Activated naive CD4-positive, alpha-beta T cell treated with anti-CD3 and anti-CD28 coated beads, Interleukin-2, amount 50 U/mL, for 72 hours (primary cell): ENCODE results near the gene PRKN. TPM values are rescaled to one million over a fixed set of nuclear protein-coding genes. Genes with fewer than 3 reads are reported as not detected.

Experiments
- ATAC-seq, 2 donors: fragments of 150-1000 bp; cut with Tn5 transposase; 2 replicates each; pipeline ENCODE4 v1.10.0; 2021; ENCODE audit warnings: mild to moderate bottlenecking in 2 of 2, moderate library complexity in 2 of 2
- DNase-seq, 2 donors: peaks; one replicate each; pipeline ENCODE4 v3.0.0; 2021 to 2022; ENCODE audit warnings: low spot score in 2 of 2
- H3K27ac Mint-ChIP-seq, 2 donors: one replicate each; pipeline ENCODE4 v1.8.0; 2022; ENCODE audit warnings: mild to moderate bottlenecking in 2 of 2, mixed read lengths in 2 of 2
- H3K36me3 Mint-ChIP-seq, 2 donors: one replicate each; pipeline ENCODE4 v1.8.0; 2022; ENCODE audit warnings: mixed read lengths in 2 of 2
- H3K9me3 Mint-ChIP-seq, 2 donors: one replicate each; pipeline ENCODE4 v1.8.0; 2022; ENCODE audit warnings: mixed read lengths in 2 of 2
- total RNA-seq, 2 donors: library from RNA; stranded (reverse); gene quantifications; one replicate each; pipeline ENCODE4 v1.2.3, GENCODE V29; 2022

Gene PRKN
- total RNA-seq, 2 donors from 2014 or later = 0.57 to 4.1 TPM

DNA sequence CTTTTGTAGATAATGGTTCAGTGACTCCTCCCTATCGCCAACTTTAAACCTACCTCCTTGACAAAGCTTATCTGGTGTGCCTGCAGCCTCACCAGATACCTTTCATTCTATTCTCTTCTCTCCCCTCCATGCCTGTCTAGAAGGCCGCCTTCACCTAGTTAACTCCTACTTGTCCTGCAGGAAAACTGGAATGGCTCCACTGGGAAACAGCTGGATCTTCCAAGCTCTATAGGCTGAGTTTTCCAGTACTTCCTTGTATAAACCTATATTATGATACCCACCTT lies 6.2 kb downstream of the PRKN start:
- peaks cover 6 to 7% of the 10 kb centered on the region in 2 donors for H3K36me3 Mint-ChIP-seq
- peaks cover 3 to 4% of the 10 kb centered on the region in 2 donors for H3K9me3 Mint-ChIP-seq
- ATAC-seq (no peak), DNase-seq (no peak)
- no peak overlapping the region for H3K27ac Mint-ChIP-seq

- H3K36me3 Mint-ChIP-seq = peaks cover 6 to 7% of the 10 kb centered on the region in 2 donors
- DNase-seq = no peak
- no peak overlapping the region for H3K27ac Mint-ChIP-seq
- no peak for ATAC-seq
- peaks cover 3 to 4% of the 10 kb centered on the region in 2 donors for H3K9me3 Mint-ChIP-seq
These were observed 8.0 kb downstream of the PRKN start for GRCh38 chr6:162719528-162719927.

DNA sequence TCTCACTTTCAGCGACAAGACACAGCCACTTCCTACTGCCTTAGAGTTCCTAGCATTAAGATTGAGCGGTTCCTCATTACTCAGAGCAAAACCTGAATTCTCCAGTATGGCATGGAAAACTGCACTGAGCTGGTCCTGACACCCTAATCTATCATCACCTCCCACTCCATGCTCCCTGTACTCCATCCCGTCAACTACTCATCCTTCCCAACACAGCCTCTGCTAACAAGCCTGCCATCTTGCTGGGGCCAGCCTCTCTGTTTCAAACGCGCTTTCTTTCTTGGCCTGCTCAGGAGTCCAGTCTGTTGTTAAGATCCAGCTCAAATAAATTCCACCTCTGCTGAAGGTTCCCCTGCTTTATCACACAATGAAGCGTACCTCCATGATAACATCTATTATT lies 12.0 kb downstream of the PRKN start:
- DNase-seq (no peak), ATAC-seq (no peak)
- Mint-ChIP-seq H3K27ac (no peak overlapping the region), H3K36me3 (peaks cover 6 to 7% of the 10 kb centered on the region in 2 donors), H3K9me3 (peaks cover 3 to 4% of the 10 kb centered on the region in 2 donors)

DNA sequence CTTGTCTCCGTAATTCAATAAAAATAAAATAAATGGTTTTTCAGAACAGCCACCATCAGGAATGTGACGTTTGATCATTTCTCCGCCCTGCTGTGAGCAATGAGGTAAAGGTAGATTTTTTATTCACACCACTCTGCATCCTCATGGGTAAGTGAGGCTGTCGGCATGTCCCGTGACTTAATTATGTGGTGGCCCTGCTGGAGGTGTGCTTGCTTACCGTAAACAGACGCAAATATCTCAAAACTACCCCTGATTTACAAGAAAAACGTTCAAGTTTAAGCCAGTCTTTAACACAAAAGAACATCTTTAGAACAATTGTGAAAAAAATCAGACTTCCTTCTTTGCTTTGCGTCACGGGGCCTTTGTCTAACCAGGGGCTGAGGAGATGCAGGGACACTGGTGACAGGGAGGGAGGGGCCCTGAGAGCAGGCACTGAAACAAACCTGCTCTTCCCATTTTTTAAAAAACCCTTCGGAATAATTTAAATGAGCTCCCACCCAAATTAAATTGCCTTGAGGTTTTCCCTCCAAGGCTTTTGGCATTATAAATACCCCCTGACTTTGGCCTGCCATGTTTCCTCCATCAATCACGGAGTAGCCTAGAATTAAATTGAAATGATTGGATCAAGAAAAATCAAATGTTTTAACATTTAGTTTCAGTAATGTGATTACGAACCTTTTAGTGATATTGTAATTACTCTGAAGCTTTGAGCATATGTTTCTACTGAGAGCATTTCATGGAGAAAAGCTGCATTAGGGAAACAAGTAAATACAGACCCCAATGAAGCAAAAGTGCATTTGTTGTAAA lies 13.4 kb downstream of the PRKN start:
- no peak overlapping the region for H3K27ac Mint-ChIP-seq
- ATAC-seq (no peak), DNase-seq (no peak)
- H3K36me3 Mint-ChIP-seq = peaks cover 6 to 7% of the 10 kb centered on the region in 2 donors
- H3K9me3 Mint-ChIP-seq = peaks cover 3 to 4% of the 10 kb centered on the region in 2 donors

GRCh38 chr6:162712694-162713093 lies 14.9 kb downstream of the PRKN start:
- ATAC-seq = no peak
- Mint-ChIP-seq H3K36me3 (peaks cover 6 to 7% of the 10 kb centered on the region in 2 donors), H3K9me3 (peaks cover 3 to 4% of the 10 kb centered on the region in 2 donors), H3K27ac (no peak overlapping the region)
- DNase-seq = no peak

DNA sequence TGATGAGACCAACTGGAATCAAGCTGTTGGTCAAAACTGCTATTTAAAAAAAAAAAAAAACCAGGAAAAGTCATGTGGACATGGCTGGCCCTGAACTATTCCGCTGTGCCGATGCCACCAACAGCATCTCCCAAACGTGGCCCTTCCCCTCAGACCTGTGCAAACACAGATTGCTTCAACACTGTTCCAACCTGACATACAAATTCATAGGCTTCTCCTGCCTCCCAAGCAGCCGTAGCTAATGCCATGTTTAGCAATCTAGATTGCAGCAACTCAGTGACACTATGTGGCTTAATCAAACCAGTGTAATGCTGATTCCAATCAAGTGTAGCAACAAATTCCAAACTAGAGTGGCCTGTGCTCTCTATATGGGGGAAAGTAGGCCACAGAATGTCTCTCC lies 16.2 kb downstream of the PRKN start:
- ATAC-seq = no peak
- no peak for DNase-seq
- Mint-ChIP-seq H3K27ac (no peak overlapping the region), H3K36me3 (no peaks in the 10 kb centered on the region), H3K9me3 (no peaks in the 10 kb centered on the region)

DNA sequence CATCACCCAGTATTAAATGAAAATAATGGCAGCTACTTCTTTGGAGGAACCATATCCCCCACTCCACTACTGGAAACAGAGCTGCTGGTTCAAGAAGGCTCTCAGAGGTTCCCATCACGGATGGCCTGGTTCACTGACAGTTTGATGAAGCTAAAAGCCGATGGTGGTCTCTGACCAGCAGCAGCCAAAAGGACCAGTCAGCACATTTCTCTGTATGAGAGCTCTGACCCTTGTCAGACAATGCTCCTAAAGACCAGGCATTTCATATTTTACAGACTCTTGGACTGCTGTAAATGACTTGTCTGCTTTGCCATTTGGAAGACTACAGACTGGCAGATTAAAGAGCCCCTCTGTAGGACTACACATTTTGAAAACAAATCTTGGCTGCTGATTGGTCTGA lies 16.6 kb downstream of the PRKN start:
- Mint-ChIP-seq H3K27ac (no peak overlapping the region), H3K36me3 (no peaks in the 10 kb centered on the region), H3K9me3 (no peaks in the 10 kb centered on the region)
- no peak for DNase-seq
- no peak for ATAC-seq

GRCh38 chr6:162710419-162710818 lies 17.1 kb downstream of the PRKN start:
- ATAC-seq (no peak), DNase-seq (no peak)
- no peaks in the 10 kb centered on the region for H3K36me3 Mint-ChIP-seq
- no peak overlapping the region for H3K27ac Mint-ChIP-seq
- H3K9me3 Mint-ChIP-seq = no peaks in the 10 kb centered on the region

DNA sequence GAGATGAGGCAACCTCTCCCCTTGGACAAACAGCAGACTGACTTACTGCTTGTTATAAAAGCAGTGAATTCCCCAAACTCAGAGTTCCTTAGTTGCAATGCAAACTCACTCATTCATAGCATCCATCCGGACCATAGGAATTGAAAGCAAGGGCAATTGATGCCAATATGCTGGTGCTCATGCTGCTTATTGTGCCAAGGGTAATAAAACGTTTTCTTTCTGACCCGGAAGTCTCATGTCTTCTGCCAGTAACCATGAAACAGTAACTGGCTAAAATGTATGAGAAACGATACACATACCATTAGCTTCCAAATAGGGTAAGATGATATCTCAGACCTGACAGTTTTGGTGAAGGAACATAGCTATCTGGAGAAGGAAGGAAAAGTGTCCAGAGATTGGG lies 18.1 kb downstream of the PRKN start:
- H3K36me3 Mint-ChIP-seq = no peaks in the 10 kb centered on the region
- H3K27ac Mint-ChIP-seq = no peak overlapping the region
- no peak for ATAC-seq
- DNase-seq = no peak
- H3K9me3 Mint-ChIP-seq = no peaks in the 10 kb centered on the region

- no peaks in the 10 kb centered on the region for H3K9me3 Mint-ChIP-seq
- ATAC-seq = no peak
- no peak for DNase-seq
- H3K36me3 Mint-ChIP-seq = no peaks in the 10 kb centered on the region
- no peak overlapping the region for H3K27ac Mint-ChIP-seq
These were observed 18.6 kb downstream of the PRKN start for GRCh38 chr6:162708971-162709370.

- DNase-seq = no peak
- Mint-ChIP-seq H3K36me3 (no peaks in the 10 kb centered on the region), H3K9me3 (no peaks in the 10 kb centered on the region), H3K27ac (no peak overlapping the region)
- ATAC-seq = no peak
These were observed 21.3 kb downstream of the PRKN start for GRCh38 chr6:162706232-162706631.

DNA sequence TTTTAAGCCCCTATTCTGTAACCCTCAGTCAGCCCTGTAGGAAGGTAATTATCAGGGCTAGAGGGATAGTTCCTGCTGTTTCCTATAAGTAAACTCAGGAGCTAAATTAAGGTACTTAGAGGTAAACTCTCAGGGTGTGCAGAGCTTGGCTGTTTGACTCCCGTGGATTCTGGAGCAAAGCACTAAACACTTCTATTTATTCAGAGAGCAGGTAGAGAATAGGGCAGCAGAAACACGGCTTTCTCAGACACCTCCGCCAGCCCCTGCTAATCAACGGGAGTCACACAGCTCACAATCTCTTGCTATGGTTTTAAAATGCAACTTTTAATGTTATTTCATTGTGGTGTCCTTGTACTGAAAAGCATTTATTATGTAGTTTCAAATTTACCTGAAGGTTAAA lies 21.8 kb downstream of the PRKN start:
- Mint-ChIP-seq H3K9me3 (no peaks in the 10 kb centered on the region), H3K27ac (no peak overlapping the region), H3K36me3 (no peaks in the 10 kb centered on the region)
- DNase-seq (no peak), ATAC-seq (no peak)

- Mint-ChIP-seq H3K9me3 (no peaks in the 10 kb centered on the region), H3K36me3 (no peaks in the 10 kb centered on the region), H3K27ac (no peak overlapping the region)
- DNase-seq = no peak
- ATAC-seq = no peak
These were observed 23.6 kb downstream of the PRKN start for GRCh38 chr6:162704001-162704400.

DNA sequence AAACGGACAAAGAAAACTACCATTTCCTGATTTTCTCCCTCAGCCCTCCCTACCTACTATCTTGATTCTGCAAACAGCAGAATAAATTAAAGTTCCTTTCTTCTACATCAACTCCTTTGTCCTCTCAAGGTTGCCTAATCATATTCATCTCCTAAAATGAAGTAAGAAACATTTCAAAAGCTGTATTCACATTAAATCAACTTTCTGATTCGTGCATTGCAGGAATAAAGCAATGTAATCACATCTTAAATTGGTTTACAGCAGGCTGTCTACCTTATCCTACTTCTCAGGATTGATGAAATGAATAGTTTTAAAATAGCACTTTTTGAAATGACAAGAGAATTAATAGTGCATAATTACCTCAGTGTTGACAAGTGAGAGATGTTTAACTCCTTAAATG lies 25.1 kb downstream of the PRKN start:
- no peaks in the 10 kb centered on the region for H3K36me3 Mint-ChIP-seq
- no peak overlapping the region for H3K27ac Mint-ChIP-seq
- DNase-seq (no peak), ATAC-seq (no peak)
- no peaks in the 10 kb centered on the region for H3K9me3 Mint-ChIP-seq

DNA sequence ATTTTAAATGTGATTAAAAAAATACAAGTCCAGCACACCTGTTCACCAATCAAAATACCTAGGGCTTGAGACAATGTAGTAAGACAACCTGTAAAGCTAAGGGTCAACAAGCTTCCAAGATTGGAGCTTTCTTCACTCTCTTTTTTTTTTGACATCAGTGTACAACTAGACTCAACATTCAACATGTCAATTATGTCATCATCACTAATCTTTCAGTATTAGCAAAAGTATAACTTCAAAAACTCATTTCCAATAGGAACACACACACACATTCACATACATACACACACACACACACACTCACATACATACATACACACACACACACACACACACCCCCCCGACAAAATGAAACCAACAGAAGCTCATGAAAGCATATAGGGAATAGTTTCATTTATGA lies 26.0 kb downstream of the PRKN start:
- DNase-seq (no peak), ATAC-seq (no peak)
- Mint-ChIP-seq H3K36me3 (no peaks in the 10 kb centered on the region), H3K27ac (no peak overlapping the region), H3K9me3 (no peaks in the 10 kb centered on the region)

- H3K9me3 Mint-ChIP-seq = no peaks in the 10 kb centered on the region
- no peaks in the 10 kb centered on the region for H3K36me3 Mint-ChIP-seq
These were observed 26.6 kb downstream of the PRKN start for GRCh38 chr6:162700966-162701365.

GRCh38 chr6:162699961-162700360 lies 27.6 kb downstream of the PRKN start:
- no peak overlapping the region for H3K27ac Mint-ChIP-seq
- H3K36me3 Mint-ChIP-seq = no peaks in the 10 kb centered on the region
- DNase-seq (no peak), ATAC-seq (no peak)
- no peaks in the 10 kb centered on the region for H3K9me3 Mint-ChIP-seq

More at GRCh38 chr6:162700966-162701365, 26.6 kb downstream of the PRKN start:
- DNase-seq (no peak), ATAC-seq (no peak)
- H3K27ac Mint-ChIP-seq = no peak overlapping the region

DNA sequence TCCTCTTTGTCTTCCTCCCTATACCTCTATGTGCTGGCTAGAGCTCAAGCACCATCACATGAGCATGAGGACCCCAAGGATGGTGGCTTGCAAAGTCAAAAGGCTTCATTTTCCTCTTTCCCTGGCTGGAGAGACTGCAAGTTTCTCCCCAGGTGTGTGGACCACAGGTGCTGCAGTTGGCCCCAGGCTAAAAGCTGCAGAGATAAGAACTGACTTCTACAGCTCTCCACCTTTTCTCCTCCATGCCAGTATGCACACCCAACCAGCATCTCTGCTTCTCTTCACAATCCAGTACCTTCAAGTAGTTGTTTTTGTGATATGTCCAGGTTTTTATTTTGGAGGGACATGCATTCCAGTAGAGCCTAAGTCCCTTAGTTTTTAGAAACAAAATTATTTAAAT lies 29.1 kb downstream of the PRKN start:
- Mint-ChIP-seq H3K27ac (no peak overlapping the region), H3K36me3 (no peaks in the 10 kb centered on the region), H3K9me3 (no peaks in the 10 kb centered on the region)
- ATAC-seq = no peak
- no peak for DNase-seq
